CD4-positive, alpha-beta T cell (primary cell): Measurements from ENCODE around the gene ANKRD33. TPM values are rescaled to one million over a fixed set of nuclear protein-coding genes. Genes with fewer than 3 reads are reported as not detected.

ENCODE experiments used
- ATAC-seq: fragments of 200-7000 bp; cut with Tn5 transposase; one replicate; pipeline ENCODE4 v1.10.0; 2022; ENCODE audit warnings: mild to moderate bottlenecking; ENCODE audit not compliant: poor library complexity
- CTCF ChIA-PET: fragments of 350-600 bp; sonication (Branson Sonifier 250); formaldehyde crosslinking; loops from one replicate; lab custom pipeline; 2021; ENCODE audit warnings: antibody characterized with exemption, inconsistent platforms; lab: Charles Lee
- POLR2A ChIA-PET: fragments of 350-600 bp; sonication (Branson Sonifier 250); formaldehyde crosslinking; loops from one replicate; lab custom pipeline; 2021; ENCODE audit warnings: antibody characterized with exemption, inconsistent platforms; lab: Charles Lee
- DNase-seq, 14 experiments: peaks; one replicate each; pipeline ENCODE4 v3.0.0-alpha.2; 2013 to 2020; ENCODE audit warnings: mixed read lengths in 2 of 14
- H3K27ac ChIP-seq, 2 donors: one replicate each; pipeline versions ENCODE4 v1.5.1 to v1.7.0; 2013; ENCODE audit warnings: low read length in 2 of 2, low read depth in 1 of 2, mild to moderate bottlenecking in 1 of 2
- H3K27me3 ChIP-seq, 2 experiments: 1 replicate in 1 of 2; 2 replicates in 1 of 2; pipeline versions ENCODE4 v1.6.1 to v1.7.0; 2013; ENCODE audit warnings: low read length in 2 of 2, control low read depth in 1 of 2, mild to moderate bottlenecking in 1 of 2, moderate library complexity in 1 of 2; ENCODE audit not compliant: insufficient read depth in 2 of 2, control insufficient read depth in 1 of 2
- H3K36me3 ChIP-seq: one replicate; pipeline ENCODE4 v1.6.1; 2013; ENCODE audit warnings: low read length, control low read depth; ENCODE audit not compliant: insufficient read depth
- H3K4me1 ChIP-seq: one replicate; pipeline ENCODE4 v1.6.1; 2013; ENCODE audit warnings: low read length, control low read depth; ENCODE audit not compliant: insufficient read depth
- H3K4me3 ChIP-seq: one replicate; pipeline ENCODE4 v1.5.1; 2013; ENCODE audit warnings: mild to moderate bottlenecking, low read length, moderate library complexity
- H3K9me3 ChIP-seq, 2 experiments: 1 replicate in 1 of 2; 2 replicates in 1 of 2; pipeline versions ENCODE4 v1.6.1 to v1.7.0; 2013; ENCODE audit warnings: low read length in 2 of 2, mild to moderate bottlenecking in 2 of 2, control low read depth in 1 of 2, moderate library complexity in 1 of 2; ENCODE audit not compliant: control insufficient read depth in 1 of 2, insufficient read depth in 1 of 2
- H3K27ac Mint-ChIP-seq: one replicate; pipeline ENCODE4 v1.8.0; 2020; ENCODE audit warnings: mixed read lengths
- H3K27me3 Mint-ChIP-seq: one replicate; pipeline ENCODE4 v1.8.0; 2021; ENCODE audit warnings: mixed read lengths
- H3K36me3 Mint-ChIP-seq: one replicate; pipeline ENCODE4 v1.8.0; 2021; ENCODE audit warnings: low read depth, mixed read lengths
- H3K4me1 Mint-ChIP-seq: one replicate; pipeline ENCODE4 v1.8.0; 2021; ENCODE audit warnings: low read depth, mixed read lengths
- H3K4me3 Mint-ChIP-seq: one replicate; pipeline ENCODE4 v1.8.0; 2020; ENCODE audit warnings: mild to moderate bottlenecking, mixed read lengths
- H3K9me3 Mint-ChIP-seq: one replicate; pipeline ENCODE4 v1.8.0; 2020; ENCODE audit warnings: mixed read lengths
- CTCF ChIP-seq: fragments of 200-600 bp; IDR thresholded peaks from one replicate; pipeline ENCODE4 v1.8.0; 2022; ENCODE audit warnings: antibody characterized with exemption, mild to moderate bottlenecking
- intact Hi-C, 2 experiments: fragments of 100-400 bp; cut with DNase I in 1 of 2; cut with micrococcal nuclease in 1 of 2; formaldehyde crosslinking; loops; one replicate each; pipeline versions ENCODE4 v1.15.1 to v1.9.0; 2023 to 2025; cut with DNase I, micrococcal nuclease
- total RNA-seq, 174 experiments: library from RNA in 2 of 174; stranded (reverse) in 2 of 174; gene quantifications; one replicate each; pipeline ENCODE4 v1.2.3 and lab custom pipeline; 2021 to 2026

Gene ANKRD33
- total RNA-seq, 2 experiments from 2014 or later = not detected

- Mint-ChIP-seq H3K27me3 (peaks cover 69% of the 10 kb centered on the region), H3K9me3 (no peaks in the 10 kb centered on the region), H3K36me3 (no peaks in the 10 kb centered on the region), H3K4me1 (peaks cover 8% of the 10 kb centered on the region), H3K27ac (no peak overlapping the region), H3K4me3 (peak overlapping the region; percentile 42)
- Histone ChIP-seq H3K9me3 (peaks cover 0 to 12% of the 10 kb centered on the region in 2 experiments), H3K4me1 (peaks cover 17% of the 10 kb centered on the region), H3K36me3 (no peaks in the 10 kb centered on the region), H3K27me3 (peaks cover 38 to 54% of the 10 kb centered on the region in 2 experiments), H3K27ac (no peak overlapping the region), H3K4me3 (no peak overlapping the region)
- DNase-seq (no peak), ATAC-seq (no peak)
- intact Hi-C loops = no loop called here
- CTCF ChIA-PET = interaction anchor here (1.3 kb wide), 1 partner anchor 12 kb away, joined by 3 read pairs; no protein-coding TSS in a partner anchor
- no peak for TF ChIP-seq CTCF
- POLR2A ChIA-PET = interaction anchor here (1.6 kb wide), 1 partner anchor 25 kb away, joined by 5 read pairs; the partner anchor contains the start of gene ANKRD33
Observed at GRCh38 chr12:51862947-51863346, 25.0 kb upstream of the ANKRD33 start.

GRCh38 chr12:51863363-51863932, 24.5 kb upstream of the ANKRD33 start:
- Histone ChIP-seq H3K4me1 (peaks cover 18% of the 10 kb centered on the region), H3K27ac (no peak overlapping the region), H3K36me3 (no peaks in the 10 kb centered on the region), H3K9me3 (peaks cover 0 to 12% of the 10 kb centered on the region in 2 experiments), H3K4me3 (peak overlapping the region; percentile 42), H3K27me3 (peaks cover 43 to 59% of the 10 kb centered on the region in 2 experiments)
- ChIA-PET CTCF (no interaction called here), POLR2A (interaction anchor here (1.6 kb wide), 1 partner anchor 25 kb away, joined by 5 read pairs; the partner anchor contains the start of gene ANKRD33)
- Mint-ChIP-seq H3K27ac (no peak overlapping the region), H3K9me3 (no peaks in the 10 kb centered on the region), H3K27me3 (peaks cover 74% of the 10 kb centered on the region), H3K4me3 (peak overlapping the region; percentile 54), H3K36me3 (no peaks in the 10 kb centered on the region), H3K4me1 (peaks cover 13% of the 10 kb centered on the region)
- no peak for TF ChIP-seq CTCF
- DNase-seq (no peak), ATAC-seq (no peak)
- intact Hi-C loops = no loop called here

GRCh38 chr12:51863933-51864832, 23.7 kb upstream of the ANKRD33 start:
- H3K27me3 Mint-ChIP-seq = peaks cover 80% of the 10 kb centered on the region
- peaks cover 49 to 66% of the 10 kb centered on the region in 2 experiments for H3K27me3 ChIP-seq
- DNase-seq = peak in 3 of 14 experiments; percentile 19 to 44 (median 39)
- H3K4me3 ChIP-seq = peak overlapping the region; percentile 42
- ChIA-PET POLR2A (interaction anchor here (0.8 to 1.6 kb wide), 4 partner anchors 9 to 43 kb away, joined by 3 to 5 read pairs (median 5); partner anchors contain the start of gene ANKRD33), CTCF (no interaction called here)
- peaks cover 0 to 18% of the 10 kb centered on the region in 2 experiments for H3K9me3 ChIP-seq
- peak; percentile 78 for ATAC-seq
- no peak overlapping the region for H3K27ac ChIP-seq
- no peaks in the 10 kb centered on the region for H3K36me3 Mint-ChIP-seq
- TF ChIP-seq CTCF = no peak
- no peaks in the 10 kb centered on the region for H3K9me3 Mint-ChIP-seq
- peaks cover 25% of the 10 kb centered on the region for H3K4me1 ChIP-seq
- H3K4me3 Mint-ChIP-seq = peak overlapping the region; percentile 34
- intact Hi-C loops = no loop called here
- no peaks in the 10 kb centered on the region for H3K36me3 ChIP-seq
- H3K27ac Mint-ChIP-seq = no peak overlapping the region
- peaks cover 13% of the 10 kb centered on the region for H3K4me1 Mint-ChIP-seq
